Endothelial cell of umbilical vein (primary cell): ENCODE measurements around the gene NIT2. TPM values are rescaled to one million over a fixed set of nuclear protein-coding genes. Genes with fewer than 3 reads are reported as not detected.

Source experiments
- BruUV-seq: library from RNA; stranded (reverse); fragments of 400-500 nt; replicated peaks from 2 replicates; lab custom pipeline; 2021; lab: Mats Ljungman, UMichigan
- CTCF ChIA-PET: fragments of 300-600, 350-600 bp; sonication (Branson Sonifier 250); formaldehyde crosslinking; loops from one replicate; lab custom pipeline; 2021; ENCODE audit warnings: antibody characterized with exemption, inconsistent platforms; lab: Charles Lee
- POLR2A ChIA-PET: fragments of 300-600, 350-600 bp; sonication (Branson Sonifier 250); formaldehyde crosslinking; loops from one replicate; lab custom pipeline; 2021; ENCODE audit warnings: antibody characterized with exemption, inconsistent platforms; lab: Charles Lee
- DNase-seq: peaks from one replicate; pipeline ENCODE4 v3.0.0-alpha.2; 2011; ENCODE audit warnings: low read depth, low spot score
- FAIRE-seq: peaks from 2 replicates; lab custom pipeline; 2011; peaks lifted over from hg19 to GRCh38; lab: Jason Lieb, UNC
- H2AFZ ChIP-seq: 2 replicates; pipeline ENCODE4 v1.6.0; 2012; ENCODE audit warnings: low read depth, low read length, control low read depth, inconsistent platforms
- H3K27ac ChIP-seq: 2 replicates; pipeline ENCODE4 v1.5.1; 2011; ENCODE audit warnings: low read depth, mild to moderate bottlenecking, control low read depth, low read length, moderate library complexity; ENCODE audit not compliant: insufficient read depth
- H3K27me3 ChIP-seq, 2 experiments: 2 replicates each; pipeline versions ENCODE4 v1.6.0 to v1.6.1; 2011; ENCODE audit warnings: low read length in 2 of 2, mixed read lengths in 1 of 2; ENCODE audit not compliant: control insufficient read depth in 2 of 2, insufficient read depth in 2 of 2
- H3K36me3 ChIP-seq, 2 experiments: 2 replicates in 1 of 2; 3 replicates in 1 of 2; pipeline ENCODE4 v1.5.1; 2011; ENCODE audit warnings: low read length in 2 of 2, mild to moderate bottlenecking in 1 of 2, moderate library complexity in 1 of 2; ENCODE audit not compliant: control insufficient read depth in 2 of 2, insufficient read depth in 2 of 2; ENCODE audit errors: extremely low read depth in 1 of 2
- H3K4me1 ChIP-seq: 3 replicates; pipeline ENCODE4 v1.5.1; 2011; ENCODE audit warnings: mild to moderate bottlenecking, low read length; ENCODE audit not compliant: control insufficient read depth, insufficient read depth; ENCODE audit errors: extremely low read depth
- H3K4me2 ChIP-seq: 2 replicates; pipeline ENCODE4 v1.6.1; 2011; ENCODE audit warnings: low read length, control low read depth, mixed read lengths; ENCODE audit not compliant: insufficient read depth
- H3K4me3 ChIP-seq, 3 experiments: fragments of 200-600 bp in 1 of 3; sonication (generic), shearing (Covaris generic) in 1 of 3; replicated peaks in 1 of 3; 2 replicates each; pipeline ENCODE4 v1.5.1; 2011 to 2016; ENCODE audit warnings: control low read depth in 3 of 3, low read length in 3 of 3, mild to moderate bottlenecking in 2 of 3, inconsistent platforms in 1 of 3, low read depth in 1 of 3, moderate library complexity in 1 of 3; ENCODE audit not compliant: insufficient read depth in 1 of 3
- H3K79me2 ChIP-seq: 2 replicates; pipeline ENCODE4 v1.6.0; 2012; ENCODE audit warnings: low read length, inconsistent platforms; ENCODE audit not compliant: control insufficient read depth, insufficient read depth
- H3K9ac ChIP-seq: replicated peaks from 2 replicates; pipeline ENCODE3; 2011; ENCODE audit warnings: low read length, control low read depth; ENCODE audit not compliant: insufficient read depth; ENCODE audit errors: extremely low read depth
- H3K9me1 ChIP-seq: replicated peaks from 3 replicates; pipeline ENCODE4 v1.6.0; 2011; ENCODE audit warnings: mild to moderate bottlenecking, low read length; ENCODE audit not compliant: control insufficient read depth, insufficient read depth; ENCODE audit errors: extremely low read depth
- H3K9me3 ChIP-seq: replicated peaks from 2 replicates; pipeline ENCODE4 v1.5.1; 2012; ENCODE audit warnings: low read length, inconsistent platforms; ENCODE audit not compliant: control insufficient read depth, insufficient read depth
- H4K20me1 ChIP-seq: replicated peaks from 2 replicates; pipeline ENCODE3; 2011; ENCODE audit warnings: mild to moderate bottlenecking, low read length; ENCODE audit not compliant: control insufficient read depth, insufficient read depth; ENCODE audit errors: extremely low read depth
- CTCF ChIP-seq, 2 donors: IDR thresholded peaks; 1 replicate in 1 of 2; 2 replicates in 1 of 2; pipeline ENCODE4 v1.5.1; 2011; ENCODE audit warnings: low read length in 2 of 2, mild to moderate bottlenecking in 2 of 2, moderate library complexity in 2 of 2, control low read depth in 1 of 2, inconsistent platforms in 1 of 2, low read depth in 1 of 2; ENCODE audit not compliant: insufficient read depth in 1 of 2; ENCODE audit errors: extremely low read depth in 1 of 2
- EZH2 ChIP-seq: IDR thresholded peaks from 2 replicates; pipeline ENCODE4 v1.6.1; 2012; ENCODE audit warnings: borderline replicate concordance, low read depth, mild to moderate bottlenecking, moderate library complexity, low read length, inconsistent platforms; ENCODE audit not compliant: severe bottlenecking
- FOS ChIP-seq: IDR thresholded peaks from 2 replicates; pipeline ENCODE4 v1.6.1; 2011; ENCODE audit warnings: mild to moderate bottlenecking, low read length, moderate library complexity, borderline replicate concordance; ENCODE audit not compliant: insufficient read depth
- GATA2 ChIP-seq: IDR thresholded peaks from 2 replicates; pipeline ENCODE4 v1.7.0; 2011; ENCODE audit warnings: low read depth, mild to moderate bottlenecking, moderate library complexity, mixed read lengths, low read length; ENCODE audit not compliant: insufficient read length, insufficient read depth
- JUN ChIP-seq: IDR thresholded peaks from 2 replicates; pipeline ENCODE4 v1.6.1; 2011; ENCODE audit warnings: borderline replicate concordance, low read depth; ENCODE audit not compliant: insufficient read length, insufficient read depth
- MAX ChIP-seq: IDR thresholded peaks from 2 replicates; pipeline ENCODE4 v1.6.1; 2011; ENCODE audit not compliant: insufficient read depth, insufficient read length
- MYC ChIP-seq: IDR thresholded peaks from one replicate; pipeline ENCODE4 v1.6.1; 2011; ENCODE audit warnings: mild to moderate bottlenecking, low read depth, low read length
- POLR2A ChIP-seq: IDR thresholded peaks from 2 replicates; pipeline ENCODE4 v1.6.1; 2012; ENCODE audit warnings: low read depth, mild to moderate bottlenecking, control low read depth, low read length
- POLR2AphosphoS5 ChIP-seq: IDR thresholded peaks from 2 replicates; pipeline ENCODE4 v1.6.1; 2012; ENCODE audit warnings: low read depth, mild to moderate bottlenecking, control low read depth, low read length, moderate library complexity; ENCODE audit not compliant: insufficient read depth
- dilution Hi-C: fragments of 300-500 bp; cut with MboI; formaldehyde crosslinking; loops from one replicate; pipeline ENCODE4 v1.15.0; 2019; ENCODE audit warnings: low sequenced_read_pairs; ENCODE audit not compliant: extremely low pct_ligation_motif_present
- intact Hi-C: fragments of 100-400 bp; cut with micrococcal nuclease; formaldehyde crosslinking; loops from one replicate; pipeline ENCODE4 v1.10.0; 2022
- polyA plus RNA-seq, 4 experiments: library from polyadenylated mRNA; depleted of rRNA in 3 of 4; stranded (reverse) in 3 of 4; unstranded in 1 of 4; fragments of >200 nt; gene quantifications; 2 replicates each; pipeline versions ENCODE4 v1.2.1 to v1.2.3, GENCODE V29; 2011 to 2012; ENCODE audit warnings: missing spikeins in 1 of 4
- total RNA-seq: library from RNA; stranded (reverse); gene quantifications from 2 replicates; pipeline ENCODE4 v1.2.3, GENCODE V29; 2021

NIT2 gene
- total and polyA plus RNA-seq, 2 donors (not counting 3 experiments of a cell fraction or from before 2014, with no cell fraction given) = 19.4 to 20.5 TPM

DNA sequence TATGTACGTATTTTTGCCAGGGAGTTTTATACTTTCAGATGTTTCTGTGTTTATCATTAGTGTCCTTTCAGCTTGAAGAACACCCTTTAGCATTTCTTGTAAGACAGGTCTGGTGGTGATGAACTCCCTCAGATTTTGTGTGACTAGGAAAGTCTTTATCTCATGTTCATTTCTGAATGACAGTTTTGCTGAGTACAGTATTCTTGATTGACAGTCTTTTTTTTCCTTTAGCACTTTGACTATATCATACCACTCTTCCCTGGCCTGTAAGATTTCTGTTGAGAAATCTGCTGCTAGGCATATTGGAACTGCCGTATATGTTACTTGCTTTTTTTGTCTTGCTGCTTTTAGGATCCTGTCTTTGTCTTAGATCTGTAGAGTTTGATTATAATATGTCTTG is 72.6 kb downstream of the NIT2 start:
- intact Hi-C loops = no loop called here
- Histone ChIP-seq H3K4me1 (peaks cover 8% of the 10 kb centered on the region), H3K9me1 (no peaks in the 10 kb centered on the region), H3K27me3 (no peaks in the 10 kb centered on the region), H3K36me3 (no peaks in the 10 kb centered on the region), H3K27ac (no peak overlapping the region), H3K9ac (no peak overlapping the region), H2AFZ (no peak overlapping the region), H3K4me2 (no peak overlapping the region), H4K20me1 (no peaks in the 10 kb centered on the region), H3K4me3 (no peak overlapping the region), H3K79me2 (no peaks in the 10 kb centered on the region), H3K9me3 (no peaks in the 10 kb centered on the region)
- CTCF ChIA-PET = no interaction called here
- BruUV-seq = no TSS peak
- DNase-seq (no peak), FAIRE-seq (no peak)
- dilution Hi-C loops = no loop called here
- POLR2A ChIA-PET = no interaction called here
- no peak for TF ChIP-seq POLR2AphosphoS5
- TF ChIP-seq CTCF (IDR thresholded peaks at IDR 0.05; ENCODE audit: extremely low read depth in 1 of 2, insufficient read depth in 1 of 2, low read depth in 1 of 2, low read length in 2 of 2) = no peak
- no peak for TF ChIP-seq GATA2
- TF ChIP-seq FOS = no peak
- no peak for TF ChIP-seq JUN
- no peak for TF ChIP-seq EZH2
- TF ChIP-seq MAX = no peak
- no peak for TF ChIP-seq POLR2A
- no peak for TF ChIP-seq MYC
